Gastrocnemius medialis (tissue), 4 donors: ENCODE results near the gene EIF2AK3. TPM values are rescaled to one million over a fixed set of nuclear protein-coding genes. Genes with fewer than 3 reads are reported as not detected.
A peak's percentile ranks its signal among the peaks of the same experiment; 100 is the strongest.

Experiments
- ATAC-seq, 2 donors: fragments of 150-250 bp; one replicate each; pipeline ENCODE4 v1.9.1; 2016
- DNase-seq, 2 donors: peaks; one replicate each; pipeline ENCODE4 v3.0.0-alpha.2; 2019
- H3K27ac ChIP-seq, 4 donors: fragments of 200-600 bp; sonication (generic); 1 replicate in 1 of 4; 2 replicates in 3 of 4; pipeline ENCODE4 v1.5.1; 2016 to 2018; ENCODE audit warnings: mild to moderate bottlenecking in 2 of 4, moderate library complexity in 1 of 4
- H3K27me3 ChIP-seq, 3 donors: fragments of 200-600 bp; sonication (generic) in 2 of 3; 1 replicate in 1 of 3; 2 replicates in 2 of 3; pipeline versions ENCODE4 v1.5.1 to v1.6.0; 2016 to 2019; ENCODE audit warnings: mild to moderate bottlenecking in 1 of 3, moderate library complexity in 1 of 3
- H3K36me3 ChIP-seq, 2 donors: fragments of 200-600 bp; sonication (generic) in 1 of 2; one replicate each; pipeline ENCODE4 v1.5.1; 2017 to 2018
- H3K4me1 ChIP-seq, 2 donors: fragments of 200-600 bp; sonication (generic) in 1 of 2; one replicate each; pipeline ENCODE4 v1.5.1; 2016 to 2017; ENCODE audit warnings: mild to moderate bottlenecking in 2 of 2
- H3K4me3 ChIP-seq, 4 donors: fragments of 200-600 bp; sonication (generic) in 3 of 4; 1 replicate in 1 of 4; 2 replicates in 3 of 4; pipeline ENCODE4 v1.5.1; 2016 to 2019; ENCODE audit warnings: mild to moderate bottlenecking in 2 of 4
- H3K9me3 ChIP-seq, 3 donors: fragments of 200-600 bp; sonication (generic) in 2 of 3; 1 replicate in 1 of 3; 2 replicates in 2 of 3; pipeline ENCODE4 v1.5.1; 2016 to 2019
- POLR2A ChIP-seq, 2 donors: fragments of 450-650 bp; IDR thresholded peaks; one replicate each; pipeline ENCODE4 v1.6.1; 2017; ENCODE audit warnings: antibody characterized with exemption in 2 of 2, mild to moderate bottlenecking in 2 of 2, moderate library complexity in 2 of 2
- in situ Hi-C, 4 donors: fragments of 200-750 bp; cut with MboI; loops; one replicate each; pipeline versions ENCODE4 v1.15.0 to v1.8.0; 2017; ENCODE audit warnings: low sequenced_read_pairs in 4 of 4
- intact Hi-C: fragments of 100-400 bp; cut with DNase I; formaldehyde crosslinking; loops from one replicate; pipeline ENCODE4 v1.15.1; 2023; ENCODE audit warnings: low total_unique reads
- total RNA-seq, 4 donors: library from RNA; depleted of rRNA; stranded (reverse); fragments of >200 nt; gene quantifications; one replicate each; pipeline versions ENCODE4 v1.1.0 to v1.2.3, GENCODE V29; 2016
- TF ChIP-seq, protein P1 (sequence below), 5 experiments: fragments of 450-650 bp in 3 of 5; fragments of 200-600 bp in 2 of 5; sonication (generic) in 2 of 5; IDR thresholded peaks in 4 of 5; conservative IDR thresholded peaks in 1 of 5; 1 replicate in 4 of 5; 2 replicates in 1 of 5; pipeline ENCODE4 v1.5.1; 2016 to 2019; ENCODE audit warnings: antibody characterized with exemption in 5 of 5, mild to moderate bottlenecking in 3 of 5, moderate library complexity in 3 of 5

EIF2AK3 gene
- total RNA-seq, 4 donors from 2014 or later: 5.9 to 20.1 (median 9.8) TPM

DNA sequence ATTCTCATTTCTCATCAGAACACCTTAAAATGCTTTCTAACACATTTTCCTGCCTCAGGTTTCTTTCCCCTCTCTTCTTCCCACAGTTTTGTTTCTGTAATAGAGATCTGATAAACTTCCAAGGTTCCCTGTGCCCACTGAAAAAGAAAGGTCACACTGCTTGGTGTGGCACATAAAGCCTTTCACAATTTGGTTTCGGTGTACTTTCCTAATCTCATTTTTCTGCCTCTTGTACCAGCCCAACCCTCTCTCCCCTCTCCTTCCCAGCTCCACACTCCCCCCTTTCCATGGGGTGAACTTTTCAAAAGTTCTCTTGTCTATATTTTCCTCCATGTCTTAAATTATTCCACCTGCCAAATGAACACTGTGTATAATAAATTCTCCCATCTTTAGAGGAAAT, 7.2 kb downstream of the EIF2AK3 start:
- ATAC-seq: peak in 1 of 2 donors; percentile 46
- TF ChIP-seq POLR2A (IDR thresholded peaks at IDR 0.05): no peak
- TF ChIP-seq, protein P1, sequence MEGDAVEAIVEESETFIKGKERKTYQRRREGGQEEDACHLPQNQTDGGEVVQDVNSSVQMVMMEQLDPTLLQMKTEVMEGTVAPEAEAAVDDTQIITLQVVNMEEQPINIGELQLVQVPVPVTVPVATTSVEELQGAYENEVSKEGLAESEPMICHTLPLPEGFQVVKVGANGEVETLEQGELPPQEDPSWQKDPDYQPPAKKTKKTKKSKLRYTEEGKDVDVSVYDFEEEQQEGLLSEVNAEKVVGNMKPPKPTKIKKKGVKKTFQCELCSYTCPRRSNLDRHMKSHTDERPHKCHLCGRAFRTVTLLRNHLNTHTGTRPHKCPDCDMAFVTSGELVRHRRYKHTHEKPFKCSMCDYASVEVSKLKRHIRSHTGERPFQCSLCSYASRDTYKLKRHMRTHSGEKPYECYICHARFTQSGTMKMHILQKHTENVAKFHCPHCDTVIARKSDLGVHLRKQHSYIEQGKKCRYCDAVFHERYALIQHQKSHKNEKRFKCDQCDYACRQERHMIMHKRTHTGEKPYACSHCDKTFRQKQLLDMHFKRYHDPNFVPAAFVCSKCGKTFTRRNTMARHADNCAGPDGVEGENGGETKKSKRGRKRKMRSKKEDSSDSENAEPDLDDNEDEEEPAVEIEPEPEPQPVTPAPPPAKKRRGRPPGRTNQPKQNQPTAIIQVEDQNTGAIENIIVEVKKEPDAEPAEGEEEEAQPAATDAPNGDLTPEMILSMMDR (IDR thresholded peaks at IDR 0.05 in 4 of 5, conservative IDR thresholded peaks at IDR 0.05 in 1 of 5): no peak
- DNase-seq: no peak

GRCh38 chr2:88615822-88616221, 11.4 kb downstream of the EIF2AK3 start:
- intact Hi-C loops: no loop called here
- in situ Hi-C loops: no loop called here

More for the DNA sequence above, 7.2 kb downstream of the EIF2AK3 start:
- no peak overlapping the region for H3K27ac ChIP-seq
- in situ Hi-C loops (no loop called here), intact Hi-C loops (no loop called here)
- H3K27me3 ChIP-seq: no peaks in the 10 kb centered on the region
- no peaks in the 10 kb centered on the region for H3K36me3 ChIP-seq
- no peaks in the 10 kb centered on the region for H3K9me3 ChIP-seq
- H3K4me3 ChIP-seq: no peak overlapping the region
- H3K4me1 ChIP-seq: peaks cover 7 to 16% of the 10 kb centered on the region in 2 donors

DNA sequence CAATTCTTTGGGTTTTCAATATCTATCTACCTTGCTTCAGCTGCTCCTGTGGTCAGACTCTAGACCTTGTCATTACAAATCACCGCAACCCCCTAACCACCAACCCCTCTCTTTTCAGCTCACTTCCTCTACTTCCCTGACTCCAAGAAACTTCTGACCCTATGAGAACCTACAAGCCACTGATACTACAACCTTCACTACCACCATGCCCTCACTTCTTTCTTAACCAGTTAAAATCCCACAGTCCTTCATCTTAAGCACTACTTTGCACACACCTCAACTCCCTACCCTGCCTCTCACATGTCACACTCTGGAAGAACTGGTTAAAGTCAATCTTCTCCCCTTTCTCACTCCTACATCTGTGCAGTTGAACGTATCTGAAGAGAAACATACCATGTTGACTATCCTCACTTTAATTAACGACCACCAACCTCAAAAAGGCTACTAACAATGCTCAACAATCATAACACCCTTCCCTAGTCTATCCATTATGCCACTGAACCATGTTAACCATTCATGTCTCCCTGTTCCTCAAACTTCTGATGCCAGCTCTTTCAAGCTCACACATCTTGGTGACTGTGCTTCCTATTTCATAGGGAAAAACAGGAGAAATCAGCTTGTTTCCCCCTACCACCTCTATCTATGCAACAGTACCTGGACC, 12.6 kb downstream of the EIF2AK3 start:
- intact Hi-C loops (no loop called here), in situ Hi-C loops (no loop called here)
- H3K4me3 ChIP-seq: no peak overlapping the region
- no peak for ATAC-seq
- no peak for DNase-seq
- H3K36me3 ChIP-seq: no peaks in the 10 kb centered on the region
- no peaks in the 10 kb centered on the region for H3K27me3 ChIP-seq
- H3K9me3 ChIP-seq: no peaks in the 10 kb centered on the region
- H3K4me1 ChIP-seq: peaks cover 11 to 14% of the 10 kb centered on the region in 2 donors
- no peak for TF ChIP-seq POLR2A (IDR thresholded peaks at IDR 0.05)
- TF ChIP-seq, protein P1 (IDR thresholded peaks at IDR 0.05 in 4 of 5, conservative IDR thresholded peaks at IDR 0.05 in 1 of 5): no peak
- peak overlapping the region in 1 of 4 donors; percentile 22 for H3K27ac ChIP-seq

More at GRCh38 chr2:88615822-88616221, 11.4 kb downstream of the EIF2AK3 start:
- DNase-seq (no peak), ATAC-seq (no peak)
- Histone ChIP-seq H3K9me3 (no peaks in the 10 kb centered on the region), H3K4me1 (peaks cover 11 to 14% of the 10 kb centered on the region in 2 donors), H3K27ac (no peak overlapping the region), H3K27me3 (no peaks in the 10 kb centered on the region), H3K4me3 (no peak overlapping the region), H3K36me3 (no peaks in the 10 kb centered on the region)
- no peak for TF ChIP-seq POLR2A (IDR thresholded peaks at IDR 0.05)
- TF ChIP-seq, protein P1 (IDR thresholded peaks at IDR 0.05 in 4 of 5, conservative IDR thresholded peaks at IDR 0.05 in 1 of 5): no peak

- ATAC-seq (no peak), DNase-seq (no peak)
- TF ChIP-seq POLR2A (IDR thresholded peaks at IDR 0.05): no peak
- TF ChIP-seq, protein P1 (IDR thresholded peaks at IDR 0.05 in 4 of 5, conservative IDR thresholded peaks at IDR 0.05 in 1 of 5): no peak
- peak overlapping the region in 2 of 4 donors; percentile 7 to 22 for H3K27ac ChIP-seq
- in situ Hi-C loops (no loop called here), intact Hi-C loops (no loop called here)
- H3K4me3 ChIP-seq: no peak overlapping the region
- no peaks in the 10 kb centered on the region for H3K36me3 ChIP-seq
- H3K27me3 ChIP-seq: no peaks in the 10 kb centered on the region
- H3K4me1 ChIP-seq: peaks cover 11 to 14% of the 10 kb centered on the region in 2 donors
- no peaks in the 10 kb centered on the region for H3K9me3 ChIP-seq
These were observed 13.3 kb downstream of the EIF2AK3 start for GRCh38 chr2:88613921-88614320.
